AG09319 (cell line): ENCODE measurements around the gene SMC3.

Experiments
- DNase-seq: peaks from one replicate; pipeline ENCODE4 v3.0.0-alpha.2; 2010; ENCODE audit warnings: low read depth; ENCODE audit errors: extremely low read depth
- CTCF ChIP-seq: IDR thresholded peaks from 2 replicates; pipeline ENCODE4 v1.5.1; 2011; ENCODE audit warnings: low read depth, mild to moderate bottlenecking, inconsistent platforms, low read length, moderate library complexity

The SMC3 gene

GRCh38 chr10:110569736-110570135 is 2.2 kb downstream of the SMC3 start:
- DNase-seq: no peak

GRCh38 chr10:110571093-110571743 is 3.7 kb downstream of the SMC3 start:
- no peak for DNase-seq
- no peak for TF ChIP-seq CTCF

More at GRCh38 chr10:110569736-110570135, 2.2 kb downstream of the SMC3 start:
- TF ChIP-seq CTCF: no peak

GRCh38 chr10:110572862-110573261 is 5.4 kb downstream of the SMC3 start:
- no peak for TF ChIP-seq CTCF
- no peak for DNase-seq

GRCh38 chr10:110574420-110574819 is 6.9 kb downstream of the SMC3 start:
- no peak for DNase-seq
- no peak for TF ChIP-seq CTCF

- DNase-seq: peak; percentile 28
- no peak for TF ChIP-seq CTCF
These were observed 8.7 kb downstream of the SMC3 start for GRCh38 chr10:110576220-110576619.

- TF ChIP-seq CTCF: no peak
- no peak for DNase-seq
These were observed 9.6 kb downstream of the SMC3 start for GRCh38 chr10:110577056-110577455.

- no peak for DNase-seq
- no peak for TF ChIP-seq CTCF
These were observed 16.5 kb downstream of the SMC3 start for GRCh38 chr10:110584006-110584405.
